NCI-H1930 (cell line): ENCODE data around the gene ACSL6.

Experiments used
- DNase-seq, 2 experiments: peaks; one replicate each; lab custom pipeline; 2025; lab: John Stamatoyannopoulos, UW

The ACSL6 gene

DNA sequence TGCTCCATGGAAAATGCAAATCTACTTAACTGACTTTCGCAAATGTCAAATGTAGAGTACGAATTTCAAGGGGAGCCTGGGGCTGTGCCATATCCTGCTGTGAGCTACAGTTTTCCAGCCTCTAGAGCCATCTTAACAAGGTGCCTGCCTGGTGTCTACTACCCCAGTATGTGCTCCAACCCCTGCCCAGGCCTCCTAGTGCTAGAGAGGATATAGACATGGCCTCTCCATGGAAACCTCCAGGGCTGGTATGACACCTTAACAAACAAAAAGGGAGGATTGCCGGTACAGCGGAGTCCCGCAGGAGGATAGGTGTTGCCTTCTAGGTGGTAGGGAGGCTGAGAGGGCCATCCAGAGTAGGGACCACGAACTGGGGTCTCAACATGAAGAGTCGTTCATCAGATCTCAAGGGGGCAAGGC, 35.4 kb upstream of the ACSL6 start:
- DNase-seq: no peak

DNA sequence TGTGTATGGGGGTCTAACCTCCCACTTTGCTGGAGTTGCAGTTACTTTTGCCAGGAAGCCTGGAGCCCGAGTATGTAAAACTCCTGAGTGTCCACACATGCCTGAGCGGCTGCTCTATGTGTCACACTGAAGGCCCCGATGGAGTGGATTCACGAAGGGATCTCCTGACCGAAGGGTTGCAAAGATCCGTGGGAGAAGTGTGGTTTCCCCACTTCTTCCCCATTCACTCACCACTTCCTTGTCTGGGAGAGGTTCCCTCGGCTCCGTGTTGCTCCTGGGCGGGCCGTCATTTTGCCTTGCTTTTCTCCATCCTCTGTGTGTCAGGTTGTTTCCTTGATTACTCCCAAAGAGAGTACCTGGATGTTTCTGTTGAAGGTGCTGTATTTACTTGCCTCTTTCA, 32.7 kb upstream of the ACSL6 start:
- DNase-seq: no peak

DNA sequence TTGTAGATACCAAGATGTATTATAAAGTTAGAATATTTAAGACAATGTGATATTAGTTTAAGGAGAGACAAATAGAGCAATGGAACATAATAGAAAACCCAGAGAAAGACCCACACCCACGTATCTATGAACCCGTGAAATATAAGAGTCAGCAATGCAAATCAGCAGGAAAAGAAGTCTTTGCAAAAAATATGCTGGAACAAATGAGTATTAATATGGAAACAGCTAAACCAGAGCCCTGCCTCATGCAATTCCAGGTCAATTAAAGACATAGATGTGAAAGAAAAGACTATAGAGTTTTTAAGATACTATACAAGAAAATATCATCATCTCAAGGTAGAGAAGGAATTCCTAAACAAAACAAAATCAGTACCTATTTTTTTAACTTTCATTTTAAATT, 25.9 kb upstream of the ACSL6 start:
- no peak for DNase-seq

DNA sequence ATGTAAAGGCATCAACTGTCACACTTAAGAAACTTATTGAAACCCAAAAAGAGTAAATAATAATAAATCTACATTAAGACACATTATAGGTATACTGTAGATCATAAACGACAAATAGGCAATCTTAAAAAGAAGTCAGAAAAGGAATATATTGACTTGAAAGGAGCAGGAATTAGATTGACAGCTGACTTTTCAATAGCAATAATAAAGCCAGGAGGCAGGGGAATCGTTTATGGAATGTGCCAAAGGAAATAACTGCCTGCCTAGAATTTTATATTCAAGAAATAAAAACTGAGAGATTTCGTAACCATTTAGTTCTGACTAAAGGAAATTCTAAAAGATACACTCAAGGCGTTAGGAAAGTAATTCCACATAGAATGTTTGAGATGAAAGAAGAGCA, 21.7 kb upstream of the ACSL6 start:
- no peak for DNase-seq

DNA sequence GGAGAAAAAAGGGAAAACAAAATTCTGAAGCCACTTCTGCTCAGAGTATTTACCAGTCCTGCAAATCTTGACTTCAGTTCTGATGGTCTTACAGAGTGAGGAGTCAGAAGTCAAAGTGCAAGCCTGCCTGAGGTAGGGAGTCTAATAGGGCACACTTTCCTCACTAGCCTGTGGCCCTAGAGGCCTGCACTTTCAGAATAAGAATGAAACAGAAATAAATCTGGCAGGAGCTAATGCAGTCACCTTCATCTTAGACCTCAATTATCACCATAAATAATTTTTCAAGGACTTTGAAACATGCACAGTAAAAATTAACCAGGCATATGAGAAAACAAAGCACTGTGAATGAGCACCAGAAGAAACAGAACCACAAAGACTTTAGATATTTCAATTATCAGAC, 20.7 kb upstream of the ACSL6 start:
- DNase-seq: no peak

DNA sequence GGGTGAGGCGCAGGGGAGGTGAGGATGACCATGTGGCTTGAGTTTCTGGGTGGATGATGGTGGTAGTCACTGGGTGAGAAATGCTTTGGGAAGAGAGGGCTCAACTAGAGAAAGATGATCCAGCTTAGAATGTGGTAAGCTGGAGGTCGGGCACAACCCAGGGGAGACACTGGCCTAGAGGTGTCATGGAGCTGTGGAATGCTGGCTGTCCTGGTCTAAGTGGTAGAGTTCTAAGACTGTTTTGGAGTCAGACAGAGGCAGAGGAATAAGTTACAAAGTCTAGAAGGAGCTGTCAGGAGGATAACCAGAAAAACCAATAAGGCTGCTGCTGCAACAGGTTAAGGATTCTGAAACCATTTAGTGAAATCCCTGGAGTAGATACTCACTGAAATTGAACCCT, 19.2 kb upstream of the ACSL6 start:
- no peak for DNase-seq

DNA sequence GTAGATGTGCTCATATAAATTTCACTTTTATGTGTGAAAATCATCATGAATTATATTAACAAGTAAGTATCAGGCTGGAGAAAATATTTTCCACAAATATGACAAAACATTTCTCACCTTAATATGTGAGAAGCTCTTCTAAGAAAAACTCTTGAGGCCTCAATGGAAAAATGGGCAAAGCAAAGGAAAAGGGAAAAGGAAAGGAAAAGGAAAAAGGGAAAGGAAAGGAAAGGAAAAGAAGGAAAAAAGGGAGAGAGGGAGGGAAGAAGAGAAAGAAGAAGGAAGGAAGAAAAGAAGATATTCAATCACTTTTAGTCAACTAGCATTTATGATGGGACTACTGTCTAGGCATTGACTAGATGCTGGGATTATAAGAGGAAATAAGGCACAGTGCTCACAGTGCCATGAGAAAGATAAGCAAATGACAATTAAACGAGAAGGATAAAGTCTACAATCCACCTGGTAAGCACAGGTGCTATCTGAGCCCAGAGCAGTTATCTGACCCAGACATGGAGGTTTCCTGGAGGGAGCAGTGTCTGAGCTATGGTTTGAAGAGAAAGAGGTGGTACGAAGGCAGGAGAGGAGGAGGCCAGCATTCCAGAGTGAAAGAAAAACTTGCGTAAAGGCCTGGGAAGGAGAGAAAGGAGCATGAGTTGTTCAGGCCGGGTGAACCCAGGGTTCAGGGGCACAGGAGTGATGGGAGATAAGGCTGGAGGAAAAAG, 18.3 kb upstream of the ACSL6 start:
- no peak for DNase-seq

DNA sequence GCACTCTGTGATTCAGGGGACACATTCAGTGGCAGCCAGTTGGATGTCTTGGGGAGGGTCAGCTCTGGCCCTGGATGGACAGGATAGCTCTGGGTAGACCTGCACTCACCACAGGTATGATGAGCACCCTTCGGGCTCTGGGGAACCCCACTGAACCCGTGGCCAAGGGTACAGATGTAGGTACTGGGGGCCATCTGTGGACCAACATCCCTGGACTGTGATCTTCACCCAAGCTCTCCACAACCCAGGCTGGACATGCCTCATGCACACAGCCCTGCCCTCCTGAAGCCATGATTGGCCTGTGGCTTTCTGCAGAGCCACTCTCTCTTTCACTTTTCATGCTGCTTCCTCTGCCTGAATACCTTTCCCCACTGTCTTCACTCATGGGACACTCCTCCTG, 15.6 kb upstream of the ACSL6 start:
- DNase-seq: no peak

DNA sequence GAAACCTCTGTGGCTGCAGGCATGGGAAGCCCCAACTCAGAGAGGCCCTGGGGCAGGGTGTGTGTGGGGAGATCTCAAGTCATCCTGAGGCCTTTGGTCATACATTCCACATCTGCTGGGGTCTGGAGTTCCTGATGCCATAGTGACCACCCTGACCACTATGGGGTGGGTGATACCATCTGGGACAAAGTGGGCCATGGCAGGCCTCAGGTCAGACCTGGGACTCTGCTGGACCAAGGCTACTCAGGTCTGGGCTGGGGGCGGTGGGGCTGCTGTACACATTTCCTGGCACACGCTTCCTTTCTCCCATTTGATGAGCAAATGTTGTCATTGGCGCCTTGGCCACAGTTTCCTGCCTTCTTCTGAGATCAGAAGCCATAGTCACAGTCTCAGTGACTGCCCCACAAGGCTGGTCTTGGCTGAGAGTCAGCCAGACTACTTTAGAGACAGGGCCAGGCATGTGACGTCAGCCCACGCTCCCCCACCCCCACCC, 15.1 kb upstream of the ACSL6 start:
- DNase-seq: no peak

DNA sequence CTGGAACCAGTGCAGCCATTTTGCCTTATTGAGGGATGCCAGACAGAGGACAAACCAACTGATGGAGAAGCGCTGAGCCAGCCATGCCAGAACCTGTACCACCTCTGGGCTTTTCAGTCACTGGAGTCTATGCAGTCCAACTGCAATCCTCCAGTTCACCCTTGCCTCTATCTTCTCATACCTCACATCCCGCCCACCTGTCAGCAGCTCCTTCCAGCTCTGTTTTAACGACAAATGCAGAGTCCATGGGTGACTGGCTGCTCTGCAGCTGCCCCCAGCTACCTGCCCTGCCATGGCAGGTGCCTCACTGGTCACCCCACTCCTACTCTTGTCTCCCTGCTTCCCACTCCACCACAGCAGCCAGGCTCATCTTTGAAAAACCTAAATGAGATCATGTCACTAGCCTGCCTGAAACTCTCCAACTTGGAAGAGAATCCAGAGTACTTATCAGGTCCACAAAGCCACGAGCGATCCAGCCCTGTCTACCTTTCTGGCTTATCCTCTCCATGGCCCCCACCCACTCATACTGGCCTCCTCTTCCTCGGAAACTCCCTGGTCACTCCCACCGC, 14.0 kb upstream of the ACSL6 start:
- no peak for DNase-seq

DNA sequence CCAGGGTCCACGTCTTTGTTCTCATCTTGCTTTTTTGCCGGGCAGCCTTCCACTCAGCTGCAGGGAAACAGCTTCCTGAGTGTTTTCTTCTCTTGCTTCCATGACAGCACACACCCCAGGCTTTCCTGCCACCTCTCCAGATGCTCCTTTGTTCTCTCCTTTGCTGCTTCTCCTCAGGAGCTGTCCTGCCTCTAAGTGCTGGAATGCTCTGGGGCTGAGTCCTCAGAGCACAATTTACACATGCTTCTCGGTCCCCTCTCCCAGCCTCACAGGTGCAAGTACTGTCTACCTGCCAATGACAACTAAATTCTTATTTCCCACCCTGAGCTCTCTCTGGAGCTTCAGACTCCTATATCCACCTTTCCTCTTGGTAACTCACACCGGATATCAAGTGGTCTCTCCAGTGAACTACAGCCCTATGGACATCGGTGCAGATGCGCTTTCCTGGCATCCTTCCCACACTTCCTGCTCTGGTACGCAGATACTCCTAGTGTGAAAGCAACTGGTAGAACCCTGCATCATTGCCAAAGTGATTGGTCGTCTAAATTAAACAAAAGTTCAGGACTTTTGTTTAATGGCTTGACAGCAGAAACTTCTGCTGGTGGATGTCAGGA, 13.4 kb upstream of the ACSL6 start:
- DNase-seq: no peak

DNA sequence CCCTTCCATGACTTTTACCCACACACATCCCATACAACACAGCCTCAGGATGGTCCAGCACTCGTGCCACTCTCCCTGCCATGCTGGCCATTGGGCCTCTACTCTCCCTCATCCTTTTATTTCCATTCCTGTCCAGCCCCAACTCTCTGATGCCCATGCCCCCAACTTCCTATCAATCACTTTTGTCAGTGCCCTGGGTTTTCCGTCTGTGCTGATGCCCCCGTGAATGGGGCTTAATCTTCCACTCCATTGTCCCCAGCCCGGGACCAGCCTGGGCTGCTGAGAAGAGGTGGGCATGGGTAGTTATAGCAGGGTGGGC, 12.6 kb upstream of the ACSL6 start:
- DNase-seq: no peak

DNA sequence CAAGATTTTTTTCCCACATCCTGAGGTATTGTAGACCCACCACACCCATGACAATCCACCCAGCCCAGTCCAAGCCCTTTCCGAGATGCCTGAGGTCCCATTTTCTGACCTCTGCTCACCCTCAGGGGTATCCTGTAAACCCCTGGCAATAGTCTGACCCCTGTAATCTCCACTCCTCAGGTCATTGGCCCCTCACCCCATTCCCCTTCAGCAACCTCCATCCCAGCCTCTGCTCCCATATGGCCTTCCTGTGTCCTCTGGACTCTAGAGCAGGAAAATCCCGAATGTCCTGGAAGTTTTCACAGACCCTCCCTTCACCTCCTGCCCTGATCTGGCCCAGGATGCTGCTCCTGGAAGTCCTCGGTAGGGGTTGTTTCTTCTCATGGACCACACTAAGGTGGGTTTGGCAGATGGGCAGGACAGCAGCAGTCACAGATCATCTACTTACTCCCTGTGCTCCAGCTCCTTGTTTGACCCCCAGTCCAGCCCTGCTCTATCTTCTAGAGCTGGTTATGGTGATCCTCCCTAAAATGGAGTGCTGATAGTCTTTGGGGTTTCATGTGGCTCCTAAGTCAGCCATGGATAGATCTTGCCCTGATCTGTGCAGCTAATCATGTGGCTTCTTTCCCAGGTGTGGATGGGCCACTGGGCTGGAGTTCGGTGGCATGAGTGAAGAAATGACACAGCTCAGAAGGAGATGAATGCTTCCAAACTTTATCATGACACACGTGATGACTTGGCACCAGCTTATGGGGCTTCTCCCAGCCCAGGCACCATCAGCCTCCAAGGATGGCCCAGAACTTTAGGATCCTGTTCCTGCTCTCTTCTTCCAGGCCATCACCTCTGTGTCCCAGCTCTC, 12.0 kb upstream of the ACSL6 start:
- no peak for DNase-seq

DNA sequence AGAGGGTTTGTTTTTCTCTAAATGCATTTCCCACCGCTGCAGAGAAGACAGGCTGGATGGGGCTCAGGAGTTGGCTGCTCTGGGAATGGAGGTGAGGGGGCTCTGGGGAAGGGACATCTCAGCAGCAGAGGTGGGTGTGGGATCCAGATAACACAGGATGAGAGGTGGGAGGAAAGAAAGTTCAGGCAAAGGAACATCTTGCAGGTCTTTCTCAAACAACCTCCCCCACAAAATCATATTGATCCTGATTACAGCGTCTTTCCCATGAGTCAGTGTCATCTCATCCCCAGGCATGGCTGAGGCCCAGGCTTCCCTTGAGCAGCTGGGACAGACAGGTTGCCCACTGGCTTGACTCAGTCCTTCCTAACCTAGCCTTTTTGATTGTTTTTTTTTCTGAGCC, 11.3 kb upstream of the ACSL6 start:
- DNase-seq: no peak

DNA sequence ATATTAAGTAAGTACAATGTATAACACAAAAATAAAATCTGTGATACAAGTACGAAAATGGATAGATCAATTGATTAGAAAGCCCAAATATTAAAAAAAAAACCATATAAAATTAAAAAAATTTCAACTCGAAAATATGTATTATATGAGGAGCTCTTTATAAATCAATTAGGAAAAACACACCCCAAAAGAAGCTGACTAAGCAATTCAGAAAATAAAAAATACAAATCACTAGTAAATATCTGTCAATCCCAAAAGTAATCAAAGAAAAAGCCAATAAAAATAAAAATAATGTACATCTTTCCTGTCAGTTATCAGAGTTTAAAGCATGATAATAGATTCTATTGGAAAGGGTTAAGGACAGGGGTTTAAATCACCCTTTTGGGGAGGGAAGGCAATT, 10.2 kb upstream of the ACSL6 start:
- DNase-seq: no peak

DNA sequence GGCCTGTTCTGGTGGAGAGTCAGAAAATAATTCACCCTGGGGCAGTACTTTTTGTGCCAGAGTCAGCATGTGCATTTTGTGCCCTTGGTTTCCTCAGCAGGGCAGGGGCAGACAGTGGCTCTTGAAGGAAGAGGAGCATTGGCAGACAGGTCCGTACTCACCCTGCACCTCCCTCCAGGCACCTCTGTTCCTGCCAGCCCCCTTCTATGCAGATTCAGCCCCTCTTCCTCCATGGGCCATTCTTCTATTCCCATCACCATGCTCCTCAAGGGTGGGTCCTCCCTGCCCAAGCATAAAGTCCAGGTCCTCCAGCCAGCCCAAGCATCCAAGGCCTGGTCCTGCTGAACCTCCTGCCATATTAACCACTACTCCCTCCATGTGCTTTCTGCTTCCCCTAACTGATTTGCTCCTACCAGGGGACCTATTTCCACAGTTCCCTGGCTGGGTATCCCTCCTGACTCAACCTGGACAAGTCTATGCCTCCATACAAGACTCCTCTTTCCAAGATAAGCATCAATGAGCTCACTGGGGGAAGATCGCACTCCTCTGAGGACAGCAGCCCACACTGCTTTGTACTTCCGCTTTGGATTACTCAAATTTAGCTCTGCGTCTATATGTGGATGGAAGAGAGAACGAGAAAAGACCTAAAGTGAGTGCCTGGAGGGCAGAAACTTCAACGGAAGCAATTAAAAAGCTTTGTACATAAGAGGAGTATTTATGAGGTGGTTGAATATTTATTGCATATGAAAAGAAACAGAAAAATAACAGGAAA, 9.3 kb upstream of the ACSL6 start:
- no peak for DNase-seq

DNA sequence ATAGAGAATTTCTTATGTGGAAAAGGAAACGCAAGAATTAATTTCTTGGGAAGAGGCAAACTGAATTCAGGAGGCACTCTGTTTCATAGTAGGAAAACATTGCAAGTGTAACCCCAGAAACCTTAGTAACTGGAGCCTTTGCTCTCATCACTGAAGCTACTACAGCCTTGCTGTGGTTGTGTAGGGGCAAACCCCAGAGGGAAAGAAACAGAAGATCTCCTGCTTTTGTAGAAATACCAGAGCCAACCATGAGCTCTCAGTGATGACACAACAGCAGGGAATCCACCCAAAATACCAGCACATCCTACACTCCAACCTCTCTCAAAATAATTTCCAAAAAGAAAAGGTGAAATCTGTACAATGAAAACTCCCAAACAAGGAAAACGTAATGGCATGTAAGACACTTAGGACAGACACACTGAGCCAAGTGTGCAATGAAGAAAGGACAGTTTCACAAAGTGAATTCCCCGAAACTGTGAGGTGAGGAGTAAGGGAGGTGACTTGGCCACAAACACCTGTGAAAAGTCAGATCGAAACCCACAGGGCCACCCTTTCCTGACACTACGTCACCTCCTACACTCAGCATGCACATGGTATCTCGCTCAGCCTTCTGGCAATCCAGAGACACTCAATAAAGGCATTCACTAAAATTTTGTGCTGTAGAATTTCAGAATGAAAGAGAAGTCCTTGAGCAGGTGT, 8.5 kb upstream of the ACSL6 start:
- no peak for DNase-seq

DNA sequence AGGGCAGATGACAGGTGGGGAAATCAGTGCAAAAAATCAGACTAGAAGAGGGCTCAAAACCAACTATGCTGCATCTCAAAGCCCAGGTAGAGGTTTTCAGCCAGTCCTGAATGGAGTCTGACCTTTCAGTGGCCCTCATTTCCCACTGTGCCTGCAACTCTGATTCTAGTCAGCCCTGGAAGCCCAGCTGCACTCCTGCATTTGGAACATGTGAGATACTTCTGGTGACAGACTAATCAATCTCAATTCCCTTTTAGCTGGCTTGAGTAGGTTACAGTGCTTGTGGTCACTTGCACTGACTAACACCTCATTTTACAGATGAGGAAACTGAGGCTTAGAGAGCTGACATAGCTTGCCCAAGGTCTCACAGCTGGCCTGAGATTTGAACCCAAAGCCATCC, 7.9 kb upstream of the ACSL6 start:
- no peak for DNase-seq

DNA sequence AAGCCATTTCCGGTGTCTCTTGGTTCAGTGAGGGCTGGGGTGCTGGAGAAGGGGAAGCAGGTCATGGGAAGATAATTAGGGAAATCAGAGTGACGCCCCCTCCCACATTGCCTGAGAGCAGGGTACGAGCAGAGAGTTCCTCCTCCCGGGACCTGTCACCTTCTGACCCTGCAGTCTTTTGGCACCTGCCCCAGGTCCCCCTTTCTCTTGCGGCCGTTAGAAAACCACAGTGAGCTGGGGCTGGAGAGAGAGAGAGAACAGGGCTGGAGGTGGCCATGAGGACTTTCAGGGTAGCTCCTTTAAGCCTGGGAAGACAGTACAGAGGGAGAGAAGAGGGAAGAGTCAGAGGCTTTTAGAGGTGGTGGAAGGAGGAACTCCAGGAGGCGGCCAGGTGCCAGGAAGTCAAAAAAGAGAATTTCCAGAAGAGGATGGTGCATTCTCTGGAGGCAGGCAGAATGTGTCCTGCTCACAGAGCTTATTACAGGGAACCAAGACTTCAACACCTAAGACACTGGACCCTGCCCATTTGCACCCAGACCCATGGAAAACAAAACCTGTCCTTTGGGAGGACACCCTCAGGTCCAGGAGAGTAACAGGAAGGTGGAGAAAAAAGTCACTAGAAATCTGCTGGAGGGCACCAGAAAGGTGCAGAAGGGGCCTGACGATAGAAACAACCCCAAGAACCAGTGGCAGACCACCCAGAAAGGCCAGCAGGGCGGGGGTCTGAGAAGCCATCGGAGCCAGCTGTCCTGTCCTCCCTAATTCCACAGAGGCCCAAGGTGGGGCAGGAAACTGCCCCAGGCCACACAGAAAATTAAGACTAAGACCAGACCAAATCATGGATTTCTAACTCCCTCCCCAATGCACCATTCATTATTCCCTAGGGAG, 6.5 kb upstream of the ACSL6 start:
- no peak for DNase-seq

DNA sequence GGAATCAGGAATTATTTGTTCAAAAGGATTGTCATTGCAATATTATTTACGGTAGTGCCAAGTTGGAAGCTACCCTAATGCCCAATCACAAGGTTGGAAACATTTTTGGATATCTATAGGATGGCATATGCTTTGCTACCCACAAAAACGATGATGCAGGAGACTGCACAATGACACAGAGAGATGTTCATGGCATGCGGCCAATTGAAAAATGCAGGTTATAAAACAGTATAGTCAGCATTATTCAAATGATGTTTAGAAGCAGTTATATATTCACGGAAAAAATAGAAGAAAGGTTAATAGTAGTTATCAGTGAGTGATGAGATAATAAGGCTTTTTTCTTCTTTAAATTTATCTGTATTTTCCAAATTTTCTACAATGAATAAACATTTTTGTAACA, 5.9 kb upstream of the ACSL6 start:
- DNase-seq: no peak
